Endothelial cell of umbilical vein (primary cell): ENCODE results near the gene KRTAP10-8. TPM values are rescaled to one million over a fixed set of nuclear protein-coding genes. Genes with fewer than 3 reads are reported as not detected.

Experiments used
- BruUV-seq: library from RNA; stranded (reverse); fragments of 400-500 nt; replicated peaks from 2 replicates; lab custom pipeline; 2021; lab: Mats Ljungman, UMichigan
- CTCF ChIA-PET: fragments of 300-600, 350-600 bp; sonication (Branson Sonifier 250); formaldehyde crosslinking; loops from one replicate; lab custom pipeline; 2021; ENCODE audit warnings: antibody characterized with exemption, inconsistent platforms; lab: Charles Lee
- POLR2A ChIA-PET: fragments of 300-600, 350-600 bp; sonication (Branson Sonifier 250); formaldehyde crosslinking; loops from one replicate; lab custom pipeline; 2021; ENCODE audit warnings: antibody characterized with exemption, inconsistent platforms; lab: Charles Lee
- DNase-seq: peaks from one replicate; pipeline ENCODE4 v3.0.0-alpha.2; 2011; ENCODE audit warnings: low read depth, low spot score
- FAIRE-seq: peaks from 2 replicates; lab custom pipeline; 2011; peaks lifted over from hg19 to GRCh38; lab: Jason Lieb, UNC
- H2AFZ ChIP-seq: 2 replicates; pipeline ENCODE4 v1.6.0; 2012; ENCODE audit warnings: low read depth, low read length, control low read depth, inconsistent platforms
- H3K27ac ChIP-seq: 2 replicates; pipeline ENCODE4 v1.5.1; 2011; ENCODE audit warnings: low read depth, mild to moderate bottlenecking, control low read depth, low read length, moderate library complexity; ENCODE audit not compliant: insufficient read depth
- H3K27me3 ChIP-seq, 2 experiments: 2 replicates each; pipeline versions ENCODE4 v1.6.0 to v1.6.1; 2011; ENCODE audit warnings: low read length in 2 of 2, mixed read lengths in 1 of 2; ENCODE audit not compliant: control insufficient read depth in 2 of 2, insufficient read depth in 2 of 2
- H3K36me3 ChIP-seq, 2 experiments: 2 replicates in 1 of 2; 3 replicates in 1 of 2; pipeline ENCODE4 v1.5.1; 2011; ENCODE audit warnings: low read length in 2 of 2, mild to moderate bottlenecking in 1 of 2, moderate library complexity in 1 of 2; ENCODE audit not compliant: control insufficient read depth in 2 of 2, insufficient read depth in 2 of 2; ENCODE audit errors: extremely low read depth in 1 of 2
- H3K4me1 ChIP-seq: 3 replicates; pipeline ENCODE4 v1.5.1; 2011; ENCODE audit warnings: mild to moderate bottlenecking, low read length; ENCODE audit not compliant: control insufficient read depth, insufficient read depth; ENCODE audit errors: extremely low read depth
- H3K4me2 ChIP-seq: 2 replicates; pipeline ENCODE4 v1.6.1; 2011; ENCODE audit warnings: low read length, control low read depth, mixed read lengths; ENCODE audit not compliant: insufficient read depth
- H3K4me3 ChIP-seq, 3 experiments: fragments of 200-600 bp in 1 of 3; sonication (generic), shearing (Covaris generic) in 1 of 3; replicated peaks in 1 of 3; 2 replicates each; pipeline ENCODE4 v1.5.1; 2011 to 2016; ENCODE audit warnings: control low read depth in 3 of 3, low read length in 3 of 3, mild to moderate bottlenecking in 2 of 3, inconsistent platforms in 1 of 3, low read depth in 1 of 3, moderate library complexity in 1 of 3; ENCODE audit not compliant: insufficient read depth in 1 of 3
- H3K79me2 ChIP-seq: 2 replicates; pipeline ENCODE4 v1.6.0; 2012; ENCODE audit warnings: low read length, inconsistent platforms; ENCODE audit not compliant: control insufficient read depth, insufficient read depth
- H3K9ac ChIP-seq: replicated peaks from 2 replicates; pipeline ENCODE3; 2011; ENCODE audit warnings: low read length, control low read depth; ENCODE audit not compliant: insufficient read depth; ENCODE audit errors: extremely low read depth
- H3K9me1 ChIP-seq: replicated peaks from 3 replicates; pipeline ENCODE4 v1.6.0; 2011; ENCODE audit warnings: mild to moderate bottlenecking, low read length; ENCODE audit not compliant: control insufficient read depth, insufficient read depth; ENCODE audit errors: extremely low read depth
- H3K9me3 ChIP-seq: replicated peaks from 2 replicates; pipeline ENCODE4 v1.5.1; 2012; ENCODE audit warnings: low read length, inconsistent platforms; ENCODE audit not compliant: control insufficient read depth, insufficient read depth
- H4K20me1 ChIP-seq: replicated peaks from 2 replicates; pipeline ENCODE3; 2011; ENCODE audit warnings: mild to moderate bottlenecking, low read length; ENCODE audit not compliant: control insufficient read depth, insufficient read depth; ENCODE audit errors: extremely low read depth
- EZH2 ChIP-seq: IDR thresholded peaks from 2 replicates; pipeline ENCODE4 v1.6.1; 2012; ENCODE audit warnings: borderline replicate concordance, low read depth, mild to moderate bottlenecking, moderate library complexity, low read length, inconsistent platforms; ENCODE audit not compliant: severe bottlenecking
- FOS ChIP-seq: IDR thresholded peaks from 2 replicates; pipeline ENCODE4 v1.6.1; 2011; ENCODE audit warnings: mild to moderate bottlenecking, low read length, moderate library complexity, borderline replicate concordance; ENCODE audit not compliant: insufficient read depth
- GATA2 ChIP-seq: IDR thresholded peaks from 2 replicates; pipeline ENCODE4 v1.7.0; 2011; ENCODE audit warnings: low read depth, mild to moderate bottlenecking, moderate library complexity, mixed read lengths, low read length; ENCODE audit not compliant: insufficient read length, insufficient read depth
- JUN ChIP-seq: IDR thresholded peaks from 2 replicates; pipeline ENCODE4 v1.6.1; 2011; ENCODE audit warnings: borderline replicate concordance, low read depth; ENCODE audit not compliant: insufficient read length, insufficient read depth
- MYC ChIP-seq: IDR thresholded peaks from one replicate; pipeline ENCODE4 v1.6.1; 2011; ENCODE audit warnings: mild to moderate bottlenecking, low read depth, low read length
- POLR2A ChIP-seq: IDR thresholded peaks from 2 replicates; pipeline ENCODE4 v1.6.1; 2012; ENCODE audit warnings: low read depth, mild to moderate bottlenecking, control low read depth, low read length
- POLR2AphosphoS5 ChIP-seq: IDR thresholded peaks from 2 replicates; pipeline ENCODE4 v1.6.1; 2012; ENCODE audit warnings: low read depth, mild to moderate bottlenecking, control low read depth, low read length, moderate library complexity; ENCODE audit not compliant: insufficient read depth
- dilution Hi-C: fragments of 300-500 bp; cut with MboI; formaldehyde crosslinking; loops from one replicate; pipeline ENCODE4 v1.15.0; 2019; ENCODE audit warnings: low sequenced_read_pairs; ENCODE audit not compliant: extremely low pct_ligation_motif_present
- intact Hi-C: fragments of 100-400 bp; cut with micrococcal nuclease; formaldehyde crosslinking; loops from one replicate; pipeline ENCODE4 v1.10.0; 2022
- polyA plus RNA-seq, 4 experiments: library from polyadenylated mRNA; depleted of rRNA in 3 of 4; stranded (reverse) in 3 of 4; unstranded in 1 of 4; fragments of >200 nt; gene quantifications; 2 replicates each; pipeline versions ENCODE4 v1.2.1 to v1.2.3, GENCODE V29; 2011 to 2012; ENCODE audit warnings: missing spikeins in 1 of 4
- total RNA-seq: library from RNA; stranded (reverse); gene quantifications from 2 replicates; pipeline ENCODE4 v1.2.3, GENCODE V29; 2021
- TF ChIP-seq, protein P1 (sequence below), 2 donors: IDR thresholded peaks; 1 replicate in 1 of 2; 2 replicates in 1 of 2; pipeline ENCODE4 v1.5.1; 2011; ENCODE audit warnings: low read length in 2 of 2, mild to moderate bottlenecking in 2 of 2, moderate library complexity in 2 of 2, control low read depth in 1 of 2, inconsistent platforms in 1 of 2, low read depth in 1 of 2; ENCODE audit not compliant: insufficient read depth in 1 of 2; ENCODE audit errors: extremely low read depth in 1 of 2
- TF ChIP-seq, protein P2 (sequence below): IDR thresholded peaks from 2 replicates; pipeline ENCODE4 v1.6.1; 2011; ENCODE audit not compliant: insufficient read depth, insufficient read length

Gene KRTAP10-8
- total and polyA plus RNA-seq, 2 donors (not counting 3 experiments of a cell fraction or from before 2014, with no cell fraction given), result not detected

DNA sequence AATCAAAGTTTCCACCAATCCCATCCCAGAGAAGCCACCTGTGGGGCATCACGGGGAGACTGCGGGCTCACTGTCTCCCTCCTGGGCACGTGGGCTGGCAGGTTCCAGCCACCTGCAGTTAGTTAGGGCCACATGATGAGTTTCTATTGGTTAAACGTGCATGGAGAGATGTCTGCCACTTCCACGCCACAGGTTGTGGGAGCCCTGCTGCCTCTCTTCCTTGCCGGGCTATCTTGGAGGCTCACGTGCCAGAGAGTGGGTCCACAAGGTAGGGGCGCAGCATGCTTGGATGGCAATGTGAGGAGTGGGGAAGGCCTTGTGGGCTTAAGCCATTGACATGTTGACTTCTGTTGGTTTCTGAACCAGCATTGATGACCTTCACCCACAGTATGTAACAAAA is 8.0 kb upstream of the KRTAP10-8 start:
- dilution Hi-C loops (no loop called here), intact Hi-C loops (no loop called here)
- H2AFZ ChIP-seq, result no peak overlapping the region
- ChIA-PET POLR2A (no interaction called here), CTCF (no interaction called here)
- BruUV-seq, result no TSS peak
- no peaks in the 10 kb centered on the region for H3K79me2 ChIP-seq
- no peaks in the 10 kb centered on the region for H3K4me1 ChIP-seq
- H3K4me2 ChIP-seq, result no peak overlapping the region
- no peak overlapping the region for H3K9ac ChIP-seq
- no peak overlapping the region for H3K27ac ChIP-seq
- no peak for TF ChIP-seq JUN
- no peak for TF ChIP-seq POLR2A
- TF ChIP-seq, protein P1, sequence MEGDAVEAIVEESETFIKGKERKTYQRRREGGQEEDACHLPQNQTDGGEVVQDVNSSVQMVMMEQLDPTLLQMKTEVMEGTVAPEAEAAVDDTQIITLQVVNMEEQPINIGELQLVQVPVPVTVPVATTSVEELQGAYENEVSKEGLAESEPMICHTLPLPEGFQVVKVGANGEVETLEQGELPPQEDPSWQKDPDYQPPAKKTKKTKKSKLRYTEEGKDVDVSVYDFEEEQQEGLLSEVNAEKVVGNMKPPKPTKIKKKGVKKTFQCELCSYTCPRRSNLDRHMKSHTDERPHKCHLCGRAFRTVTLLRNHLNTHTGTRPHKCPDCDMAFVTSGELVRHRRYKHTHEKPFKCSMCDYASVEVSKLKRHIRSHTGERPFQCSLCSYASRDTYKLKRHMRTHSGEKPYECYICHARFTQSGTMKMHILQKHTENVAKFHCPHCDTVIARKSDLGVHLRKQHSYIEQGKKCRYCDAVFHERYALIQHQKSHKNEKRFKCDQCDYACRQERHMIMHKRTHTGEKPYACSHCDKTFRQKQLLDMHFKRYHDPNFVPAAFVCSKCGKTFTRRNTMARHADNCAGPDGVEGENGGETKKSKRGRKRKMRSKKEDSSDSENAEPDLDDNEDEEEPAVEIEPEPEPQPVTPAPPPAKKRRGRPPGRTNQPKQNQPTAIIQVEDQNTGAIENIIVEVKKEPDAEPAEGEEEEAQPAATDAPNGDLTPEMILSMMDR (IDR thresholded peaks at IDR 0.05; ENCODE audit: extremely low read depth in 1 of 2, insufficient read depth in 1 of 2, low read depth in 1 of 2, low read length in 2 of 2), result no peak
- TF ChIP-seq EZH2, result no peak
- no peak for FAIRE-seq
- no peaks in the 10 kb centered on the region for H3K9me3 ChIP-seq
- no peaks in the 10 kb centered on the region for H3K9me1 ChIP-seq
- no peaks in the 10 kb centered on the region for H4K20me1 ChIP-seq
- H3K4me3 ChIP-seq, result no peak overlapping the region
- H3K36me3 ChIP-seq, result no peaks in the 10 kb centered on the region
- no peak for DNase-seq
- H3K27me3 ChIP-seq, result peaks cover 1 to 3% of the 10 kb centered on the region in 2 experiments

DNA sequence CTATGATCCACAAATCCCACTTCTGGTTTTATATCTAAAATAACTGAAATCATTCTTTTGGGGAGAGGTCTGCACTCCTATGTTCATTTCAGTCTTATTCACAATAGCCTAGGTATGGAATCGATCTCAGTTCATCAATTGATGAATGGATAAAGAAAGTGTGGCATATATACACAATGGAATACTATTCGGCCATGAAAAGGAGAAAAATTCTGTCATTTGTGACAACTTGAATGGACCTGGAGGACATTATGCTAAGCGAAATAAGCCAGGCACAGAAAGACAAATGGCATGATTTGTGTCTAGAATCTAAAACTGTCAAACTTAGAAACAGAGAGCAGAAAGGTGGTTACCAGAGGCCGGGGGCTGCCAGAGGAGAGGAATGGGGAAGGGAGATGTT is 5.4 kb upstream of the KRTAP10-8 start:
- no peaks in the 10 kb centered on the region for H3K4me1 ChIP-seq
- H3K9me1 ChIP-seq, result no peaks in the 10 kb centered on the region
- ChIA-PET POLR2A (no interaction called here), CTCF (no interaction called here)
- H3K9me3 ChIP-seq, result no peaks in the 10 kb centered on the region
- no peak for TF ChIP-seq FOS
- no peak for TF ChIP-seq POLR2A
- no peak for TF ChIP-seq JUN
- no peak for TF ChIP-seq GATA2
- no peak for TF ChIP-seq POLR2AphosphoS5
- TF ChIP-seq, protein P2, sequence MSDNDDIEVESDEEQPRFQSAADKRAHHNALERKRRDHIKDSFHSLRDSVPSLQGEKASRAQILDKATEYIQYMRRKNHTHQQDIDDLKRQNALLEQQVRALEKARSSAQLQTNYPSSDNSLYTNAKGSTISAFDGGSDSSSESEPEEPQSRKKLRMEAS, result no peak
- no peak for TF ChIP-seq MYC
- no peak for TF ChIP-seq EZH2
- TF ChIP-seq, protein P1 (IDR thresholded peaks at IDR 0.05; ENCODE audit: extremely low read depth in 1 of 2, insufficient read depth in 1 of 2, low read depth in 1 of 2, low read length in 2 of 2), result no peak
- H3K27ac ChIP-seq, result no peak overlapping the region
- intact Hi-C loops (loop anchor here (5.0 kb wide), 1 partner anchor 44 kb away; no protein-coding TSS in a partner anchor), dilution Hi-C loops (no loop called here)
- H3K4me3 ChIP-seq, result no peak overlapping the region
- H3K36me3 ChIP-seq, result no peaks in the 10 kb centered on the region
- DNase-seq (no peak), FAIRE-seq (no peak)
- H3K4me2 ChIP-seq, result no peak overlapping the region
- no peak overlapping the region for H3K9ac ChIP-seq
- H3K27me3 ChIP-seq, result peaks cover 1 to 3% of the 10 kb centered on the region in 2 experiments
- no peaks in the 10 kb centered on the region for H4K20me1 ChIP-seq
- no TSS peak for BruUV-seq
- no peaks in the 10 kb centered on the region for H3K79me2 ChIP-seq
- H2AFZ ChIP-seq, result no peak overlapping the region
